DND-41 (cell line): ENCODE measurements around the gene NPC2.

ENCODE experiments used
- EZH2 ChIP-seq: IDR thresholded peaks from 3 replicates; pipeline ENCODE4 v1.6.1; 2012; ENCODE audit warnings: borderline replicate concordance, low read depth, mild to moderate bottlenecking, moderate library complexity, low read length, inconsistent platforms; ENCODE audit not compliant: severe bottlenecking
- TF ChIP-seq, protein P1 (sequence below): IDR thresholded peaks from 2 replicates; pipeline ENCODE4 v1.5.1; 2012; ENCODE audit warnings: borderline replicate concordance, low read length, moderate library complexity, mild to moderate bottlenecking; ENCODE audit not compliant: poor library complexity, severe bottlenecking; ENCODE audit errors: extremely low read depth

DNA sequence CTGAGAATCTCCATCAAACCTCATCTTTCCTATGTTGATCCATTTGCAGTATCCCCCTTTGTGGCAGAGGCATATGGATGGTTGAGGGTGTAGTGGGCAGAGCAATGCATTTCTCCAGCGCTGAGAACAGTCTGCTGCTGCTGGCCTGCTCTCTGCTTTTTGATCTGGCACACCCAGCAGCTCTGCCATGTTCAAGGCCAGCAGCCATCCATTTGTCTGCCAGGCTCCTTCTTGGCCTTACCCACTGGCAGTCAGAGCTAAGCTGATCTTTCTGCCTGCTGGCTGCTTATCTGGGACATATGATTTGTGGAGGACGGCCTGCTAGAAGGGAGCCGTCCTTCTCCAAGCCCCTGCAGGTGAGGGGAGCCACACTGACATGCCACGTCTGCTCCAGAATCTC lies 17.0 kb downstream of the NPC2 start:
- no peak for TF ChIP-seq EZH2
- TF ChIP-seq, protein P1, sequence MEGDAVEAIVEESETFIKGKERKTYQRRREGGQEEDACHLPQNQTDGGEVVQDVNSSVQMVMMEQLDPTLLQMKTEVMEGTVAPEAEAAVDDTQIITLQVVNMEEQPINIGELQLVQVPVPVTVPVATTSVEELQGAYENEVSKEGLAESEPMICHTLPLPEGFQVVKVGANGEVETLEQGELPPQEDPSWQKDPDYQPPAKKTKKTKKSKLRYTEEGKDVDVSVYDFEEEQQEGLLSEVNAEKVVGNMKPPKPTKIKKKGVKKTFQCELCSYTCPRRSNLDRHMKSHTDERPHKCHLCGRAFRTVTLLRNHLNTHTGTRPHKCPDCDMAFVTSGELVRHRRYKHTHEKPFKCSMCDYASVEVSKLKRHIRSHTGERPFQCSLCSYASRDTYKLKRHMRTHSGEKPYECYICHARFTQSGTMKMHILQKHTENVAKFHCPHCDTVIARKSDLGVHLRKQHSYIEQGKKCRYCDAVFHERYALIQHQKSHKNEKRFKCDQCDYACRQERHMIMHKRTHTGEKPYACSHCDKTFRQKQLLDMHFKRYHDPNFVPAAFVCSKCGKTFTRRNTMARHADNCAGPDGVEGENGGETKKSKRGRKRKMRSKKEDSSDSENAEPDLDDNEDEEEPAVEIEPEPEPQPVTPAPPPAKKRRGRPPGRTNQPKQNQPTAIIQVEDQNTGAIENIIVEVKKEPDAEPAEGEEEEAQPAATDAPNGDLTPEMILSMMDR = no peak
